ENCODE results near the gene NTF3. TPM values are rescaled to one million over a fixed set of nuclear protein-coding genes. Genes with fewer than 3 reads are reported as not detected.

The NTF3 gene
- polyA plus RNA-seq, 1 of the 3 experiments (the other 2 are of a cell fraction): not detected

DNA sequence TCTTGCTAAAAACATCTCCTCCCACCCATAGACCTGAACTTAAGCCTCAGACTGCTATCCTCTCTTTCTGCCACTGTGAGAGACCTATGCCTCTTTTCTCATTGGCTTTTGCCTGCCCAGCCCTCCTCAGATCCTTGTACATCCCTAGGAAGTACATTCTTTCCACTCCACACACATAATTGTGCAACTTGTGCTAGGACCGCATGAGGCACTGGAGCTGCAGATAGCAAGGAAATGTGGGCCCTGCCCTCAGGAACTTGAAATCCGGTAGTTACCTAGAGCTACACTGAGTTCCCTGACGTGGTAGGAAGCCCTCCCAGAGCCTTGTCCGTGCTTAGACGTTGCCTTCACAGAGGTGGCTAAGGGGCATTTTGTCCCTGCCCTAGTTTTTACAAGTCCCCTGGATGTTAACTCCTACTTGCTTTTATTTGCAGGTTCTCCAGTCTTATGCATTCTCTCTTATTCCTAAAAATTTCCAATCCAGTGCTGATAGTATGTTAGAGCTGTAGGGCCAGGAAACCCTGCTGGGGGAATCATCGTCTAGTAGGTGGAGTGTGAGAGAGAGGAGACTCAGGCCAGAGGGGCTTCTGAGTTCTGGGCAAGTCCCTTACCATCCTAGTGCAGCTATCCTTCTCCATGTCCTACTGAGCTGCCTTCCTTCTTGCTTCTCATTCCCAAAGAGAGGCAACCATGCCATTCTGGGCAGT, 41.3 kb downstream of the NTF3 start:
- CTCF ChIA-PET: no interaction called here
- no peaks in the 10 kb centered on the region for H3K79me2 ChIP-seq (ENCODE audit: insufficient read depth)
- H4K20me1 ChIP-seq (ENCODE audit: insufficient read depth): no peaks in the 10 kb centered on the region
- no peaks in the 10 kb centered on the region for H3K9me2 ChIP-seq
- H3K27ac ChIP-seq (ENCODE audit: low read depth in 2 of 2, low read length in 1 of 2): no peak overlapping the region
- H2AFZ ChIP-seq (ENCODE audit: low read depth): no peak overlapping the region
- H3K36me3 ChIP-seq (replicated peaks in 1 of 2; ENCODE audit: control insufficient read depth in 1 of 2, insufficient read depth in 2 of 2, low read length in 1 of 2): no peaks in the 10 kb centered on the region
- H3K9me3 ChIP-seq: no peaks in the 10 kb centered on the region
- no peak overlapping the region for H3K9ac ChIP-seq
- H3F3A ChIP-seq (replicated peaks; ENCODE audit: insufficient read depth): no peaks in the 10 kb centered on the region
- no peaks in the 10 kb centered on the region for H3K4me1 ChIP-seq (ENCODE audit: control insufficient read depth in 1 of 2, insufficient read depth in 2 of 2, low read depth in 1 of 2, low read length in 1 of 2)
- H3K4me3 ChIP-seq (ENCODE audit: low read depth in 2 of 2, low read length in 1 of 2): no peak overlapping the region
- POLR2A ChIA-PET: no interaction called here
- TF ChIP-seq JUND (IDR thresholded peaks at IDR 0.05) (no peak), MXI1 (IDR thresholded peaks at IDR 0.05; ENCODE audit: low read depth, low read length) (no peak), CHD2 (IDR thresholded peaks at IDR 0.05; ENCODE audit: low read length, partially characterized antibody) (no peak), TEAD4 (IDR thresholded peaks at IDR 0.05; ENCODE audit: borderline replicate concordance, insufficient read depth) (no peak), GABPA (IDR thresholded peaks at IDR 0.05; ENCODE audit: low read depth) (no peak), EZH2phosphoT487 (IDR thresholded peaks at IDR 0.05; ENCODE audit: borderline replicate concordance, low read depth) (no peak), SMC3 (IDR thresholded peaks at IDR 0.05; ENCODE audit: low read depth, low read length) (no peak), FOXM1 (IDR thresholded peaks at IDR 0.05; ENCODE audit: low read depth) (no peak), POLR2AphosphoS5 (IDR thresholded peaks at IDR 0.05; ENCODE audit: low read depth, low read length) (no peak), RXRA (IDR thresholded peaks at IDR 0.05; ENCODE audit: borderline replicate concordance, low read depth) (no peak), ELF1 (IDR thresholded peaks at IDR 0.05) (no peak), GATA2 (CRISPR knock-in tag; IDR thresholded peaks at IDR 0.05) (no peak)
- TF ChIP-seq, protein P1, sequence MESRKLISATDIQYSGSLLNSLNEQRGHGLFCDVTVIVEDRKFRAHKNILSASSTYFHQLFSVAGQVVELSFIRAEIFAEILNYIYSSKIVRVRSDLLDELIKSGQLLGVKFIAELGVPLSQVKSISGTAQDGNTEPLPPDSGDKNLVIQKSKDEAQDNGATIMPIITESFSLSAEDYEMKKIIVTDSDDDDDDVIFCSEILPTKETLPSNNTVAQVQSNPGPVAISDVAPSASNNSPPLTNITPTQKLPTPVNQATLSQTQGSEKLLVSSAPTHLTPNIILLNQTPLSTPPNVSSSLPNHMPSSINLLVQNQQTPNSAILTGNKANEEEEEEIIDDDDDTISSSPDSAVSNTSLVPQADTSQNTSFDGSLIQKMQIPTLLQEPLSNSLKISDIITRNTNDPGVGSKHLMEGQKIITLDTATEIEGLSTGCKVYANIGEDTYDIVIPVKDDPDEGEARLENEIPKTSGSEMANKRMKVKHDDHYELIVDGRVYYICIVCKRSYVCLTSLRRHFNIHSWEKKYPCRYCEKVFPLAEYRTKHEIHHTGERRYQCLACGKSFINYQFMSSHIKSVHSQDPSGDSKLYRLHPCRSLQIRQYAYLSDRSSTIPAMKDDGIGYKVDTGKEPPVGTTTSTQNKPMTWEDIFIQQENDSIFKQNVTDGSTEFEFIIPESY (IDR thresholded peaks at IDR 0.05; ENCODE audit: borderline replicate concordance, low read depth): no peak
- TF ChIP-seq, protein P2, sequence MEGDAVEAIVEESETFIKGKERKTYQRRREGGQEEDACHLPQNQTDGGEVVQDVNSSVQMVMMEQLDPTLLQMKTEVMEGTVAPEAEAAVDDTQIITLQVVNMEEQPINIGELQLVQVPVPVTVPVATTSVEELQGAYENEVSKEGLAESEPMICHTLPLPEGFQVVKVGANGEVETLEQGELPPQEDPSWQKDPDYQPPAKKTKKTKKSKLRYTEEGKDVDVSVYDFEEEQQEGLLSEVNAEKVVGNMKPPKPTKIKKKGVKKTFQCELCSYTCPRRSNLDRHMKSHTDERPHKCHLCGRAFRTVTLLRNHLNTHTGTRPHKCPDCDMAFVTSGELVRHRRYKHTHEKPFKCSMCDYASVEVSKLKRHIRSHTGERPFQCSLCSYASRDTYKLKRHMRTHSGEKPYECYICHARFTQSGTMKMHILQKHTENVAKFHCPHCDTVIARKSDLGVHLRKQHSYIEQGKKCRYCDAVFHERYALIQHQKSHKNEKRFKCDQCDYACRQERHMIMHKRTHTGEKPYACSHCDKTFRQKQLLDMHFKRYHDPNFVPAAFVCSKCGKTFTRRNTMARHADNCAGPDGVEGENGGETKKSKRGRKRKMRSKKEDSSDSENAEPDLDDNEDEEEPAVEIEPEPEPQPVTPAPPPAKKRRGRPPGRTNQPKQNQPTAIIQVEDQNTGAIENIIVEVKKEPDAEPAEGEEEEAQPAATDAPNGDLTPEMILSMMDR (IDR thresholded peaks at IDR 0.05): no peak
- TF ChIP-seq, protein P3, sequence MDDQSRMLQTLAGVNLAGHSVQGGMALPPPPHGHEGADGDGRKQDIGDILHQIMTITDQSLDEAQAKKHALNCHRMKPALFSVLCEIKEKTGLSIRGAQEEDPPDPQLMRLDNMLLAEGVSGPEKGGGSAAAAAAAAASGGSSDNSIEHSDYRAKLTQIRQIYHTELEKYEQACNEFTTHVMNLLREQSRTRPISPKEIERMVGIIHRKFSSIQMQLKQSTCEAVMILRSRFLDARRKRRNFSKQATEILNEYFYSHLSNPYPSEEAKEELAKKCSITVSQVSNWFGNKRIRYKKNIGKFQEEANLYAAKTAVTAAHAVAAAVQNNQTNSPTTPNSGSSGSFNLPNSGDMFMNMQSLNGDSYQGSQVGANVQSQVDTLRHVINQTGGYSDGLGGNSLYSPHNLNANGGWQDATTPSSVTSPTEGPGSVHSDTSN (IDR thresholded peaks at IDR 0.05): no peak
- TF ChIP-seq, protein P4, sequence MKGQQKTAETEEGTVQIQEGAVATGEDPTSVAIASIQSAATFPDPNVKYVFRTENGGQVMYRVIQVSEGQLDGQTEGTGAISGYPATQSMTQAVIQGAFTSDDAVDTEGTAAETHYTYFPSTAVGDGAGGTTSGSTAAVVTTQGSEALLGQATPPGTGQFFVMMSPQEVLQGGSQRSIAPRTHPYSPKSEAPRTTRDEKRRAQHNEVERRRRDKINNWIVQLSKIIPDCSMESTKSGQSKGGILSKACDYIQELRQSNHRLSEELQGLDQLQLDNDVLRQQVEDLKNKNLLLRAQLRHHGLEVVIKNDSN (IDR thresholded peaks at IDR 0.05; ENCODE audit: borderline replicate concordance, low read depth): no peak
- TF ChIP-seq, protein P5, sequence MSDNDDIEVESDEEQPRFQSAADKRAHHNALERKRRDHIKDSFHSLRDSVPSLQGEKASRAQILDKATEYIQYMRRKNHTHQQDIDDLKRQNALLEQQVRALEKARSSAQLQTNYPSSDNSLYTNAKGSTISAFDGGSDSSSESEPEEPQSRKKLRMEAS (IDR thresholded peaks at IDR 0.05; ENCODE audit: low read depth): no peak
- H3K27me3 ChIP-seq (ENCODE audit: insufficient read depth): peaks cover 97% of the 10 kb centered on the region
- WGBS (ENCODE audit: low lambda C conversion rate): 15% methylated on average over 6 of the region's 6 CpGs
- no peak overlapping the region for H3K4me2 ChIP-seq
- DNase-seq: no peak
